HepG2 (cell line): ENCODE measurements around the gene TYMS. TPM values are rescaled to one million over a fixed set of nuclear protein-coding genes. Genes with fewer than 3 reads are reported as not detected.

Experiments
- CCAR2 ChIP-seq: fragments of 200-400 bp; formaldehyde crosslinking; optimal IDR thresholded peaks from 2 replicates; pipeline ENCODE3; 2018; ENCODE audit warnings: low read depth, mild to moderate bottlenecking, low read length, moderate library complexity
- HES4 ChIP-seq: sonication (generic); formaldehyde crosslinking; IDR thresholded peaks from 2 replicates; pipeline ENCODE4 v1.9.0; 2021; ENCODE audit warnings: mild to moderate bottlenecking, missing genetic modification reagents, borderline replicate concordance
- KDM1A ChIP-seq: IDR thresholded peaks from 2 replicates; pipeline ENCODE4 v1.6.1; 2016; ENCODE audit warnings: missing compliant biosample characterization
- KDM6A ChIP-seq: IDR thresholded peaks from 2 replicates; pipeline ENCODE4 v1.6.1; 2016; ENCODE audit warnings: low read depth
- NONO ChIP-seq, 2 experiments: fragments of 450-650 bp in 1 of 2; sonication (generic) in 1 of 2; formaldehyde crosslinking in 1 of 2; IDR thresholded peaks in 1 of 2; conservative IDR thresholded peaks in 1 of 2; 2 replicates each; pipeline versions ENCODE4 v1.6.1 to v1.8.0; 2017 to 2022; ENCODE audit warnings: mild to moderate bottlenecking in 1 of 2, missing genetic modification reagents in 1 of 2, moderate library complexity in 1 of 2
- TBX3 ChIP-seq: fragments of 450-650 bp; IDR thresholded peaks from 2 replicates; pipeline ENCODE4 v1.6.1; 2017; ENCODE audit warnings: antibody characterized with exemption, mild to moderate bottlenecking, inconsistent platforms, borderline replicate concordance
- THAP11 ChIP-seq: IDR thresholded peaks from 2 replicates; pipeline ENCODE4 v1.6.1; 2016; ENCODE audit warnings: missing biosample characterization, missing genetic modification reagents
- ZNF20 ChIP-seq: sonication (generic); formaldehyde crosslinking; IDR thresholded peaks from 2 replicates; pipeline ENCODE4 v1.4.0; 2020; ENCODE audit warnings: mild to moderate bottlenecking, moderate library complexity, missing genetic modification reagents
- ZNF274 ChIP-seq: sonication (generic); formaldehyde crosslinking; IDR thresholded peaks from 2 replicates; pipeline ENCODE4 v1.5.1; 2020; ENCODE audit warnings: mild to moderate bottlenecking, missing genetic modification reagents
- ZNF629 ChIP-seq: sonication (generic); formaldehyde crosslinking; conservative IDR thresholded peaks from 2 replicates; pipeline ENCODE4 v1.5.0; 2020; ENCODE audit warnings: missing genetic modification reagents
- polyA plus RNA-seq, 8 experiments: library from polyadenylated mRNA; depleted of rRNA in 3 of 8; stranded (reverse) in 7 of 8; unstranded in 1 of 8; fragments of >200 nt; fragmentation: Illumina TruSeq in 4 of 8; extraction: Trizol in 4 of 8; gene quantifications; 2 replicates each; pipeline versions ENCODE4 v1.2.1 to v1.2.3, GENCODE V29; 2011 to 2016; ENCODE audit warnings: low read depth in 4 of 8, missing spikeins in 1 of 8, mixed read lengths in 1 of 8; ENCODE audit not compliant: insufficient read depth in 1 of 8
- total RNA-seq, 5 experiments: library from RNA; depleted of rRNA; stranded (reverse); fragments of >200 nt; fragmentation: Illumina TruSeq; extraction: Trizol; gene quantifications; 2 replicates each; pipeline ENCODE4 v1.2.3, GENCODE V29; 2016; ENCODE audit warnings: low read depth in 1 of 5
- TF ChIP-seq, protein P1 (sequence below): sonication (generic); formaldehyde crosslinking; IDR thresholded peaks from 2 replicates; pipeline ENCODE4 v1.8.0; 2022; ENCODE audit warnings: low read depth, missing genetic modification reagents
- TF ChIP-seq, protein P2 (sequence below): sonication (generic); formaldehyde crosslinking; IDR thresholded peaks from 2 replicates; pipeline ENCODE4 v1.4.0; 2020; ENCODE audit warnings: missing genetic modification reagents
- TF ChIP-seq, protein P3 (sequence below): sonication (generic); formaldehyde crosslinking; IDR thresholded peaks from 2 replicates; pipeline ENCODE4 v1.4.0; 2020; ENCODE audit warnings: mild to moderate bottlenecking, missing genetic modification reagents
- TF ChIP-seq, protein P4 (sequence below): sonication (generic); formaldehyde crosslinking; IDR thresholded peaks from 2 replicates; pipeline ENCODE4 v1.8.1; 2023; ENCODE audit warnings: mild to moderate bottlenecking, missing genetic modification reagents
- TF ChIP-seq, protein P5 (sequence below): sonication (generic); formaldehyde crosslinking; IDR thresholded peaks from 2 replicates; pipeline ENCODE4 v1.4.0; 2020; ENCODE audit warnings: missing genetic modification reagents, borderline replicate concordance
- TF ChIP-seq, protein P6 (sequence below): sonication (generic); formaldehyde crosslinking; IDR thresholded peaks from 2 replicates; pipeline ENCODE4 v1.4.0; 2020; ENCODE audit warnings: low read depth, mild to moderate bottlenecking, missing genetic modification reagents
- TF ChIP-seq, protein P7 (sequence below): sonication (generic); formaldehyde crosslinking; IDR thresholded peaks from 2 replicates; pipeline ENCODE4; 2020; ENCODE audit warnings: missing genetic modification reagents, mild to moderate bottlenecking, borderline replicate concordance

Gene TYMS
- total and polyA plus RNA-seq, 2 of the 13 experiments (the other 11 are each of a cell fraction or from before 2014, with no cell fraction given) = 80.1 to 106 TPM

DNA sequence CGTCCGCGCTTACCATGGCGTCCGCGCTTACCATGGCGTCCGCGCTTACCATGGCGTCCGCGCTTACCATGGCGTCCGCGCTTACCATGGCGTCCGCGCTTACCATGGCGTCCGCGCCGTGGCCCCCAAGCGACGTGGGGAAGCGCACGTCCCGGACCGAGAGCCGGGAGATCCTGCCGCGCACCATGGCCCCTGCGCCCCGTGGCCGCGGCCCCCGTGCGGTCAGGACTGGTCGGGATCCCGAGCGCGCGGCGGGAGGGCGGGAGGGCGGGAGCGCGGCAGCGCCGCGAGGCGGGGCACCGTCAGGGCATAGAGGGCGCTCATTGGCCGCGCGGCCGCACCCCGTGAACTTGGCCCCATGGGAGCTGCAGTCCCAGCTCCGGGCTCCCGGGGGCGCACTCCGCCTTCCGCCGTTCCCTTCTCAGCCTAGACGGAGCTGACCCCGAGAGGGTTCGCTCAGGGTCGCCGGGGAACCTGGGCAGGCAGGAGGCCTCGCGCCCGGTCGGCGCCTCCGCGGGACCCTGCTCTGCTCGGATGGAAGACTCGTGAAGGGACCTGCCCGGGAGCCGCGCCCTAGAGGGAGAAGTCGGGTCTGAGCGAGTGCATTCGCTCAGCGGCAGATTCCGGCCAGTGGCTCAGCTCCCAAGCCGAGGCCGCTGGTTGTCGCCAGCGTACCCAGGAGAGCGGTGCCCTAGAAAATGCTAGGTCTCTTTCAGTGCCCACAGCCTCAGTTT lies 55.1 kb downstream of the TYMS start, which contains the start of gene ENOSF1 (continued):
- peak; percentile 48; the same call in 1 of the 2 replicates for TF ChIP-seq THAP11
- TF ChIP-seq KDM6A (CRISPR knock-in tag) = no peak
- TF ChIP-seq, protein P1, sequence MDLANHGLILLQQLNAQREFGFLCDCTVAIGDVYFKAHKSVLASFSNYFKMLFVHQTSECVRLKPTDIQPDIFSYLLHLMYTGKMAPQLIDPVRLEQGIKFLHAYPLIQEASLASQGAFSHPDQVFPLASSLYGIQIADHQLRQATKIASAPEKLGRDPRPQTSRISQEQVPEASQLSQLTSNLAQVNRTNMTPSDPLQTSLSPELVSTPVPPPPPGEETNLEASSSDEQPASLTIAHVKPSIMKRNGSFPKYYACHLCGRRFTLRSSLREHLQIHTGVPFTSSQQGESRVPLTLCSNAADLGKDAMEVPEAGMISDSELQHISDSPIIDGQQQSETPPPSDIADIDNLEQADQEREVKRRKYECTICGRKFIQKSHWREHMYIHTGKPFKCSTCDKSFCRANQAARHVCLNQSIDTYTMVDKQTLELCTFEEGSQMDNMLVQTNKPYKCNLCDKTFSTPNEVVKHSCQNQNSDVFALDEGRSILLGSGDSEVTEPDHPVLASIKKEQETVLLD = peak; percentile 98
- TF ChIP-seq TBX3 = no peak
- no peak for TF ChIP-seq CCAR2
- 0 out of 2 replicates have a peak, but pooled peaks have one; percentile 61 for TF ChIP-seq KDM1A (CRISPR knock-in tag)
- TF ChIP-seq, protein P2, sequence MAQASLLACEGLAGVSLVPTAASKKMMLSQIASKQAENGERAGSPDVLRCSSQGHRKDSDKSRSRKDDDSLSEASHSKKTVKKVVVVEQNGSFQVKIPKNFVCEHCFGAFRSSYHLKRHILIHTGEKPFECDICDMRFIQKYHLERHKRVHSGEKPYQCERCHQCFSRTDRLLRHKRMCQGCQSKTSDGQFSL (CRISPR knock-in tag) = no peak
- TF ChIP-seq, protein P3, sequence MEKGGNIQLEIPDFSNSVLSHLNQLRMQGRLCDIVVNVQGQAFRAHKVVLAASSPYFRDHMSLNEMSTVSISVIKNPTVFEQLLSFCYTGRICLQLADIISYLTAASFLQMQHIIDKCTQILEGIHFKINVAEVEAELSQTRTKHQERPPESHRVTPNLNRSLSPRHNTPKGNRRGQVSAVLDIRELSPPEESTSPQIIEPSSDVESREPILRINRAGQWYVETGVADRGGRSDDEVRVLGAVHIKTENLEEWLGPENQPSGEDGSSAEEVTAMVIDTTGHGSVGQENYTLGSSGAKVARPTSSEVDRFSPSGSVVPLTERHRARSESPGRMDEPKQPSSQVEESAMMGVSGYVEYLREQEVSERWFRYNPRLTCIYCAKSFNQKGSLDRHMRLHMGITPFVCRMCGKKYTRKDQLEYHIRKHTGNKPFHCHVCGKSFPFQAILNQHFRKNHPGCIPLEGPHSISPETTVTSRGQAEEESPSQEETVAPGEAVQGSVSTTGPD (CRISPR knock-in tag) = peak; percentile 93; the same call in 1 of the 2 replicates
- TF ChIP-seq, protein P4, sequence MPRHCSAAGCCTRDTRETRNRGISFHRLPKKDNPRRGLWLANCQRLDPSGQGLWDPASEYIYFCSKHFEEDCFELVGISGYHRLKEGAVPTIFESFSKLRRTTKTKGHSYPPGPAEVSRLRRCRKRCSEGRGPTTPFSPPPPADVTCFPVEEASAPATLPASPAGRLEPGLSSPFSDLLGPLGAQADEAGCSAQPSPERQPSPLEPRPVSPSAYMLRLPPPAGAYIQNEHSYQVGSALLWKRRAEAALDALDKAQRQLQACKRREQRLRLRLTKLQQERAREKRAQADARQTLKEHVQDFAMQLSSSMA (CRISPR knock-in tag) = peak; percentile 75; the same call in 1 of the 2 replicates
- TF ChIP-seq, protein P5, sequence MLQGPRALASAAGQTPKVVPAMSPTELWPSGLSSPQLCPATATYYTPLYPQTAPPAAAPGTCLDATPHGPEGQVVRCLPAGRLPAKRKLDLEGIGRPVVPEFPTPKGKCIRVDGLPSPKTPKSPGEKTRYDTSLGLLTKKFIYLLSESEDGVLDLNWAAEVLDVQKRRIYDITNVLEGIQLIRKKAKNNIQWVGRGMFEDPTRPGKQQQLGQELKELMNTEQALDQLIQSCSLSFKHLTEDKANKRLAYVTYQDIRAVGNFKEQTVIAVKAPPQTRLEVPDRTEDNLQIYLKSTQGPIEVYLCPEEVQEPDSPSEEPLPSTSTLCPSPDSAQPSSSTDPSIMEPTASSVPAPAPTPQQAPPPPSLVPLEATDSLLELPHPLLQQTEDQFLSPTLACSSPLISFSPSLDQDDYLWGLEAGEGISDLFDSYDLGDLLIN (CRISPR knock-in tag) = no peak
- TF ChIP-seq, protein P6, sequence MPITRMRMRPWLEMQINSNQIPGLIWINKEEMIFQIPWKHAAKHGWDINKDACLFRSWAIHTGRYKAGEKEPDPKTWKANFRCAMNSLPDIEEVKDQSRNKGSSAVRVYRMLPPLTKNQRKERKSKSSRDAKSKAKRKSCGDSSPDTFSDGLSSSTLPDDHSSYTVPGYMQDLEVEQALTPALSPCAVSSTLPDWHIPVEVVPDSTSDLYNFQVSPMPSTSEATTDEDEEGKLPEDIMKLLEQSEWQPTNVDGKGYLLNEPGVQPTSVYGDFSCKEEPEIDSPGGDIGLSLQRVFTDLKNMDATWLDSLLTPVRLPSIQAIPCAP (CRISPR knock-in tag) = no peak
- TF ChIP-seq HES4 (CRISPR knock-in tag) = peak; percentile 98
- TF ChIP-seq, protein P7, sequence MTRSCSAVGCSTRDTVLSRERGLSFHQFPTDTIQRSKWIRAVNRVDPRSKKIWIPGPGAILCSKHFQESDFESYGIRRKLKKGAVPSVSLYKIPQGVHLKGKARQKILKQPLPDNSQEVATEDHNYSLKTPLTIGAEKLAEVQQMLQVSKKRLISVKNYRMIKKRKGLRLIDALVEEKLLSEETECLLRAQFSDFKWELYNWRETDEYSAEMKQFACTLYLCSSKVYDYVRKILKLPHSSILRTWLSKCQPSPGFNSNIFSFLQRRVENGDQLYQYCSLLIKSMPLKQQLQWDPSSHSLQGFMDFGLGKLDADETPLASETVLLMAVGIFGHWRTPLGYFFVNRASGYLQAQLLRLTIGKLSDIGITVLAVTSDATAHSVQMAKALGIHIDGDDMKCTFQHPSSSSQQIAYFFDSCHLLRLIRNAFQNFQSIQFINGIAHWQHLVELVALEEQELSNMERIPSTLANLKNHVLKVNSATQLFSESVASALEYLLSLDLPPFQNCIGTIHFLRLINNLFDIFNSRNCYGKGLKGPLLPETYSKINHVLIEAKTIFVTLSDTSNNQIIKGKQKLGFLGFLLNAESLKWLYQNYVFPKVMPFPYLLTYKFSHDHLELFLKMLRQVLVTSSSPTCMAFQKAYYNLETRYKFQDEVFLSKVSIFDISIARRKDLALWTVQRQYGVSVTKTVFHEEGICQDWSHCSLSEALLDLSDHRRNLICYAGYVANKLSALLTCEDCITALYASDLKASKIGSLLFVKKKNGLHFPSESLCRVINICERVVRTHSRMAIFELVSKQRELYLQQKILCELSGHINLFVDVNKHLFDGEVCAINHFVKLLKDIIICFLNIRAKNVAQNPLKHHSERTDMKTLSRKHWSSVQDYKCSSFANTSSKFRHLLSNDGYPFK (CRISPR knock-in tag) = peak; percentile 75; the same call in 1 of the 2 replicates
- no peak for TF ChIP-seq ZNF629 (CRISPR knock-in tag)
- TF ChIP-seq ZNF274 (CRISPR knock-in tag) = no peak
- no peak for TF ChIP-seq NONO (IDR thresholded peaks at IDR 0.05)
- peak; percentile 93 for TF ChIP-seq NONO (CRISPR knock-in tag; conservative IDR thresholded peaks at IDR 0.05)
- TF ChIP-seq ZNF20 (CRISPR knock-in tag) = no peak
